PFSK-1 (cell line): ENCODE results near the gene CHST3.

Experiments used
- FOXP2 ChIP-seq: optimal IDR thresholded peaks from 2 replicates; pipeline ENCODE3; 2011; ENCODE audit warnings: borderline replicate concordance, control low read depth, inconsistent platforms; ENCODE audit not compliant: insufficient read depth; ENCODE audit errors: extremely low read length, extremely low read depth
- POLR2AphosphoS5 ChIP-seq: IDR thresholded peaks from 2 replicates; pipeline ENCODE4 v1.6.1; 2012; ENCODE audit warnings: low read depth, mild to moderate bottlenecking, control low read depth, low read length, moderate library complexity
- REST ChIP-seq, 2 experiments: IDR thresholded peaks; 2 replicates each; pipeline versions ENCODE4 v1.6.1 to v1.8.0; 2011 to 2012; ENCODE audit warnings: low read depth in 2 of 2, low read length in 2 of 2, control low read depth in 1 of 2, inconsistent platforms in 1 of 2, mild to moderate bottlenecking in 1 of 2, moderate library complexity in 1 of 2; ENCODE audit not compliant: insufficient read depth in 1 of 2
- SIN3A ChIP-seq: IDR thresholded peaks from 2 replicates; pipeline ENCODE4 v1.6.1; 2012; ENCODE audit warnings: mild to moderate bottlenecking, low read length, moderate library complexity, borderline replicate concordance; ENCODE audit not compliant: insufficient read depth
- TAF1 ChIP-seq: IDR thresholded peaks from 2 replicates; pipeline ENCODE4 v1.6.1; 2012; ENCODE audit warnings: low read length, control low read depth, borderline replicate concordance; ENCODE audit not compliant: insufficient read depth

The CHST3 gene

DNA sequence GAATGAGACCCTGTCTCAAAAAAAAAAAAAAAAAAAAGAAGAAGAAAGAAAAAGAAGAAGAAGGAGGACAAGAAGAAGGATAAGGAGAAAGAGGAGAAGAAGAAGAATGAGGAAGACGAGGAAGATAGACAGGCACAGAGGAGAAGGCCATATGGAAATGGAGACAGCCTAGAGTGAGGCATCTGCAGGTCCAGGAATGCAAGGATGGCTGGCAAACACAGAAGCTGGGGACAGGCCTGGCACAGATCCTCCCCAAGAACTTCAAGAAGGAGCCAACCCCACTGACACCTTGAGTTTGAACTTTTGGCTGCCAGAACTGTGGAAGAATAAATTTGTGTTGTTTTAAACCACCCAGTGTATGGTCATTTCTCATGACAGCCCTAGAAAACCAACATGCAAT lies 85.3 kb downstream of the CHST3 start:
- no peak for TF ChIP-seq REST (IDR thresholded peaks at IDR 0.05; ENCODE audit: insufficient read depth in 1 of 2, low read depth in 2 of 2, low read length in 2 of 2)
- TF ChIP-seq TAF1 = no peak
- TF ChIP-seq FOXP2 = no peak
- TF ChIP-seq POLR2AphosphoS5 = no peak
- no peak for TF ChIP-seq SIN3A

- TF ChIP-seq POLR2AphosphoS5 = no peak
- no peak for TF ChIP-seq SIN3A
- no peak for TF ChIP-seq REST (IDR thresholded peaks at IDR 0.05; ENCODE audit: insufficient read depth in 1 of 2, low read depth in 2 of 2, low read length in 2 of 2)
- TF ChIP-seq FOXP2 = no peak
- no peak for TF ChIP-seq TAF1
Measured at GRCh38 chr10:72049969-72050781, 86.0 kb downstream of the CHST3 start.

- TF ChIP-seq POLR2AphosphoS5 = no peak
- no peak for TF ChIP-seq REST (IDR thresholded peaks at IDR 0.05; ENCODE audit: insufficient read depth in 1 of 2, low read depth in 2 of 2, low read length in 2 of 2)
- no peak for TF ChIP-seq FOXP2
- no peak for TF ChIP-seq TAF1
- TF ChIP-seq SIN3A = no peak
Measured at GRCh38 chr10:72050873-72051272, 86.7 kb downstream of the CHST3 start.

DNA sequence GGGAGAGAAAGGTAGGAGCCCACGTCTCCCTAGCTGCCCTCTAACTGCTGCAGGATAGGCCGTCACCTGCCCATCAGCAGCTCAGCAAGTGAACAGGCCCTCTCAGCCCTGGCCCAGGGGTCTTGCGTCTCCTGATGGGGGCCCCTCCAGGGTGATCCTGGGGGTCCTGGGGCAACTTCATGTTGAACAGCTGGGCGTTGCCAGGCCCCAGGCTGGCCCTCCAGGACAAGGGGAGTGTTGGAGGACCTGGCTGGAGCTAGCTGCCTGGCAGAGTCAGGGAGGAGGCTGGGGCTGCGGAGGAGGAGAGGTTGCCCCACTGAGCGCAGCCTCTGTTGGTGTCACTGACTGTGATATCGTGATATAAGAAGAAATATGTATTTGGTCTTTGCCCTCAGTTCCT lies 89.5 kb downstream of the CHST3 start:
- TF ChIP-seq TAF1 = no peak

- TF ChIP-seq POLR2AphosphoS5 (no peak), FOXP2 (no peak), REST (IDR thresholded peaks at IDR 0.05; ENCODE audit: insufficient read depth in 1 of 2, low read depth in 2 of 2, low read length in 2 of 2) (no peak), TAF1 (no peak), SIN3A (no peak)
Measured at GRCh38 chr10:72056113-72056512, 91.9 kb downstream of the CHST3 start.
